HG02642 (cell line): ENCODE measurements around the gene P2RY8.
"Not testable (repeated sequence)": the region's sequence is repeated elsewhere in the genome, so short reads cannot be mapped to it uniquely, and the experiment has no call there.

Experiments used
- ATAC-seq: cut with Tn5 transposase; IDR thresholded peaks from one replicate; pipeline ENCODE4 v1.9.1; 2021; ENCODE audit warnings: mild to moderate bottlenecking; ENCODE audit not compliant: unreplicated experiment, poor library complexity

The P2RY8 gene, protein sequence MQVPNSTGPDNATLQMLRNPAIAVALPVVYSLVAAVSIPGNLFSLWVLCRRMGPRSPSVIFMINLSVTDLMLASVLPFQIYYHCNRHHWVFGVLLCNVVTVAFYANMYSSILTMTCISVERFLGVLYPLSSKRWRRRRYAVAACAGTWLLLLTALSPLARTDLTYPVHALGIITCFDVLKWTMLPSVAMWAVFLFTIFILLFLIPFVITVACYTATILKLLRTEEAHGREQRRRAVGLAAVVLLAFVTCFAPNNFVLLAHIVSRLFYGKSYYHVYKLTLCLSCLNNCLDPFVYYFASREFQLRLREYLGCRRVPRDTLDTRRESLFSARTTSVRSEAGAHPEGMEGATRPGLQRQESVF

DNA sequence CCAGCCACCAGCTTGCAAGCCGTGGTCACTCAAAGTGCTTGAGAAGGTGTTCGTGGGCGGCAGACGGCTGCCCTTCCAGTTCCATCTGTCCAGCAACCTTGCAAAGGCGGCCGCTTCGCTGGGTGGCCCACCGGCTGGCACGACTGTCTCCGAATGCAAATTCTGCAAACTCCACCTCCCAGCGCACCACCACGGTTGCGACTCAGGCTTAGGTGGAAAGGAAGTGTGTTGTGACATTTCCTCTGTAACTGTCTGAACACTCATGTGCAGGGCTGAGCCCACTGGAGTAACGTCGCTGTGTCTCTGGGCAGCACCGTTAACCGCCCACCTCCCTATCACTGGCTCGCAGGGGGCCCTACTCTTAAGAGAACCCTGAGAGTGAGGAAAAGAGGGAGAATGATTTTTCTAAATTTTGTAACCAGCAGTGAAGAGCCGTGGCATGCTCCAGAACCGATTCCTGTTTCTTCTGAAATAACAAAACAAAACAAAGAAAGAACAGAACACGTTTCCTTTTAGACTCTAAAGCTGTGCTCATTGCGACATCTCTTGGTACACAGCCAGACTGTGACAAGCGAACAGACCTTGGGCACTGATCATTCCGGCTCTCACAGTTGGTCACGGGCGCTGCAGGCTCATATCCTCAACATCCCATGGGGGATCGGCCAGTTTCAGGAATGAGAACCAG, at the start of gene P2RY8:
Gene P2RY8, minus strand, starts transcription at position 155 of the 685 bp plus-strand sequence. CDS start 70,627 bp downstream, outside the sequence.
- peak; percentile 64 for ATAC-seq

DNA sequence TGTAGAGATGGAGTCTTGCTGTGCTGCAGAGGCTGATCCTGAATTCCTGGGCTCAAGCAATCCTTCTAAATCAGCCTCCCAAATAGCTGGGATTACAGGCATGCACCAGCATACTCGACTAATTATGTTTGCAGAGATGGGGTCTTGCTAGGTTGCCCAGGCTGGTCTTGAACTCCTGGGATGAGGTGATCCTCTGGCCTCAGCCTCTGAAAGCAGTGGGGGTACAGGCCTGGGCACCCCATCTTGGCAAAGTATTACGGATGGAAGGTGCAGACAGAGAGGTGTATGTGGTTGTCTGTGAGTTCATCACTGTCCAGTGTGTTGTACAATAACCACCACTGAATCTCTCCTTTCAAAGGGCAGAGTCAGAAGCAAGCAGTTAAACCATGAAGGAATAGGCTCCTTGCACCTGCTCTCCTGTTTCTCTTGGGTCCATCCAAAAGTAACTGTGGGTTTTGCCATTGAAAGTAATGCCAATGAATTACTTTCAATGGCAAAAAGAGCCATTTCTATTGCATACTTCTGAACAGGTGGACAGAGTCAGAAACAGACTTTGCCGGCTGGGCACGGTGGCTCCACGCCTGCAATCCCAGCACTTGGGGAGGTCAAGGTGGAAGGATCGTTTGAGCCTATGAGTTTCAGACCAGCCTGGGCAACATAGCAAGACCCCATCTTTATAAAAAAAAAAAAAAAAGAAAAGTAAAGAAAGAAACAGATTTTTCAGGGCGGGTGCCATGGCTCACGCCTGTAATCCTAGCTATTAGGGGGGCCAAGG, 47.4 kb upstream of the P2RY8 start:
- no peak for ATAC-seq

DNA sequence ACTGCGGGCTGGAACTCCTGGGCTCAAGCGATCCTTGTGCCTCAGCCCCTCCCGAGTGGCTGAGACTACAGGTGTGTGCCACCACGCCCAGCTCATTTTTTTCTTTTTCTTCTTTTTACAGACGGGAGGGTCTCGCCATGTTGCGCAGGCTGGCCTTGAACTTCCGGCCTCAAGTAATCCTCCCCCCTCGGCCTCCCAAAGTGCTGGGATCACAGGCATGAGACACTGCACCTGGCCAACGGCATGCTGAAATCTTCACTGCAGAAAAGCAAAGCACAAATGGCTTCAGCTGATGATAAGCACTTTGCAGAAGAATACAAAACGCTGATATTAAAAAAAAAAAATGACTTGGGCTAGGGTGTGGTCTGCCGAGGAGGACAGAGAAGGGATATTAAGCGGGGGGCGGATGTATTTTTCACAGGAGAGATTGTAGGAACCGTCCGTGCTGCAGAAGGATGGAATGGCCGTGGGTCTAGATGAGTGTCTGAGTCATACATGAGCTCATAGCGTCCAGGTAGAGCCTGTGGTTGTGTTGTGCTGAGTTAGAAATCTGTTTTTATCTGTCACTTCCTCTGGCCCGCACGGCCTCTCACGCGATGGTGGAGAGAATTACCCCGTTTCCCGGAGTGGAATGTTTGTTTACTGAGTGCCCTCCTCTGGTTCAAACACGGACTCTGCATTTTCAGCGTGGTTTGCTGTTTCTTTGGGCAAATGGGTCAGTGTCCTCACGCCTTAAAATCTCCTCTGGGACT, 45.9 kb upstream of the P2RY8 start:
- ATAC-seq: peak; percentile 76

DNA sequence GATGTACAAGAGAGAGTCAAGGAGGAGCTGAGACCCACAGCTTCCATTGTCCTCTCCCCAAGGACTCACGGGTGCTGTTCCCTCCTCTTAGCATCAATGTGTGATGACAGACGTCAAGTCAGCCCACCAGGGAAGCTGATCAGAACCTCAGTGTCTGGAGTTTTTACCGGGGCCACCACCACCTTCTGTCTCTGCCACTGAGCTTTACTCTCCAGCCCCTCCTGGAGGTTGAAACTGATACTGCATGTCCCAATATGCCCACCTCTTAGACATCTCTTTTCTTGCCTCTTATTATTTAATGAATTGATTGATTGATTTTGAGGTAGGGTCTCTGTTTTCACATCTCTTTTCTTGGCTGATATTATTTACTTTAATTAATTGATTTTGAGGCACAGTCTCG, 44.1 kb upstream of the P2RY8 start:
- ATAC-seq: no peak

DNA sequence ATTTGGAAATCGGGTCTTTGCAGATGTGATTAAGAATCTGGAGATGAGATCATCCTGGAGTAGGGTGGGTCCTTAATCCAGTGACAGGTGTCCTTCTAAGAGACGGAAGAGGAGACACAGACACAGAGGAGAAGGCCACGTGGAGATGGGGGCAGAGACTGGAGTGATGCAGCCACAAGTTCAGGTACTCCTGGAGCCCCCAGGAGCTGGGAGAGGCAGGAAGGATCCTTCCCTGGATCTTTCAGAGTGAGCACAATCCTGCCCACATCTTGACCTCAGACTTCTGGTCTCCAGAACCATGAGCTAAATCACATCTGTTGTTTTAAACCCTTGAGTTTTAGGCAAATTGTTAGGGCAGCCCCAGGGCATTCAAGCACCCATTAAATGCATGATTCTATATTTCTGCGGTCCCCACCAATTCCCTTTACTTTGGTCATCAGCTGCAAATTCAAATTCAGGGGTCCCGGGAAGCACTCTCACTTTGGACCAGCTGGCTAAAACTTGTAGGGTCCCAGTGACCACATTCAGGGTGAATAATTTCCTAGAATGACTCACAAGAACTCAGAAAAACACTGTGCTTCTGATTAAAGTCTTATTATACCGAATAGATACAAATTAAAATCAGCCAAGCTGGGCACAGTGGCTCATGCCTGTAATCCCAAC, 41.7 kb upstream of the P2RY8 start:
- no peak for ATAC-seq

DNA sequence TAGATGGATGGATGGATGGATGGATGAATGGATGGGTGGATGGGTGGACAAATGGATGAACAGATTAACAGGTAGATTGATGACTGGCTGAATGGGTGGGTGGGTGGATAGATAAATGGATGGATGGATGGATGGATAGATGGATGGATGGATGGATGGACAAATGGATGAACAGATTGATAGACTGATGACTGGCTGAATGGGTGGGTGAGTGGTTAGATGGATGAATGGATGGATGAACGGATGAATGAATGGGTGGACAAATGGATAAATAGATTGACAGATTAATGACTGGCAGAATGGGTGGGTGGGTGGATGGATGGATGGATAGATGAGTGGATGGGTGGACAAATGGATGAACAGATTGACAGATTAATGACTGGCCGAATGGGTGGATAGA, 40.9 kb upstream of the P2RY8 start:
- ATAC-seq: no peak

DNA sequence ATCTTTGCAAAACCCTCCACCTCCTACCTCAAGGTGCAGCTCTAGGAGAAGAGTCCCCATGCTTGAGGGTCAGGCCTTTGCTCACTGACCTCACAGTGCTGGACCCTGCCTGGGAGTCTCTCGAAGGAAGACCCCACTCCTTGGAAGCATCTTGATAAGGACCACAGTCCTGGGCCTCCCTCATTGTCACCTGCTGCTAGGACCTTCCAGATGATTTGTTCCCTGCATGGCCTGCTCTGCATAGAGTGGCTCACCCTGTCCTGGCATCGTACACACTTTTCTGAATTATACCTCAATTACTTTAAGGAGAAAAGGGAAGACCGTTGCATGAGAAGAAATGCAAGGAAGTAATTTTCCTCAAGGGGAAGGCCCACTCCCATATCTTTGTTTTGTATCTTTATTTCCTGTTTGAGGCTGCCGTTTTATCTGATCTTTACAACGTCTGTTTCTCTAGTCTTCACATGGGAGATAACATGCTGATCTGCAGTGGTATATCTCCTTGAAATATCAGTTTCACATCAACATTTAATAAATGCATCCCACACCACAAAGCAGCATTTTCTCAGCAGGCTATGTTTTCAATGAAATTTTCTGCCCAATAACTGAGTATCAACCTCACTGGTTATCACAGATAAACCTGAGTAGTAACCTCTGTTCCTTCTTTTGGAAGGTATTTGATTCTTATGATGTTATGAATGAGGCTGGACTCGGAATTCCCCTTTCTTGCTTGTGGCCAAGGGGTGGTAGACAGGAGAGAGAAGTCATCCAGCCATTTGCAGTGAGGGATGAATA, 39.4 kb upstream of the P2RY8 start:
- ATAC-seq: no peak

DNA sequence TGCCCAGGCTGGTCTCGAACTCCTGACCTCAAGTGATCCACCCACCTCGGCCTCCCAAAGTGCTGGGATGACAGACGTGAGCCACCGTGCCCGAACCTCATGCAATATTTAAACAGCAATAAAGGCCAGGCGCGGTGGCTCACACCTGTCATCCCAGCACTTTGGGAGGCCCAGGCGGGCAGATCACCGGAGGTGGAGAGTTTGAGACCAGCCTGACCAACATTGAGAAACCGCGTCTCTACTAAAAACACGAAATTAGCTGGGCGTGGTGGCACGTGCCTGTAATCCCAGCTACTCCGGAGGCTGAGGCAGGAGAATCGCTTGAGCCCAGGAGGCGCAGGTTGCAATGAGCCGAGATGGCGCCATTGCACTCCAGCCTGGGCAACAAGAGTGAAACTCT, 37.2 kb upstream of the P2RY8 start:
- ATAC-seq: not testable (repeated sequence)

DNA sequence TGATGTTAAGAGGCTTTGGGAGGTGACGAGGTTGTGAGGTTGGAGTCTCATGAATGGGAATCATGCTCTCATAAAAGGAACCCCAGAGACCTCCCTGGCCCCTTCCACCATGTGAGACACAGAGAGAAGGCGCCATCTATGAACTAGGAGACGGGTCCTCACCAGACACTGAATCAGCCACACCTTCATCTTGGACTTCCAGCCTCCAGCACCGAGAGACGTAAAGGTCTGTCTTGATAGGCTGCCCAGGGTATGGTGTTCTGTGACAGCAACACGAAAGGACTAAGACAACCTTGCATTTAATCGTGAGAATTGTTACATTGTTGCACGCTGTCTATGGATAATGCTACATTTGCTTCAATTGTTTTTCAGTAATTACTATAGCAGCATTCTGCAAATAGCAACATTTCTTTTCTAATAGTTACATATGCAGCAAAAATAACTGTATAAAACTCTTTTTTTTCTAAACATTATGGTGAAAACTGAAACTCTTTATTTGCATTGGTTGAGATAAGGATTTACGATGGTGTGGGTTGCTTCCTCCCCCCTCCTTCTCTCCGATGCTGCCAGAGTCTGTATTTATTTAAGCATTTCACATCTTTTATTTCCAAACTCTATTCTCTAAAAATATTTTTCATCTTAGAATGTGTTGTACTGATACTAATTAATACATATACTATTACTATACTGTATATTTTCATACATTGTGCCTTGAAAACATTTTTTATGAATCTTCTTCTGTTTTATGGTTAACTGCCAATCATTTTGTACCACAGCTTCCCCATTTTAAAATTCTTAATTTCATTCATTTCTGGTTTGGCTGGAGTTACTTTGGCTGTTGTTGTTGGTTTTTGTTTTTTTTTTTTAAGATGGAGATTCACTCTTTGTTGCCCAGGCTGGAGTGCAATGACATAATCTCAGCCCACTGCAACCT, 28.0 kb upstream of the P2RY8 start:
- ATAC-seq: no peak

DNA sequence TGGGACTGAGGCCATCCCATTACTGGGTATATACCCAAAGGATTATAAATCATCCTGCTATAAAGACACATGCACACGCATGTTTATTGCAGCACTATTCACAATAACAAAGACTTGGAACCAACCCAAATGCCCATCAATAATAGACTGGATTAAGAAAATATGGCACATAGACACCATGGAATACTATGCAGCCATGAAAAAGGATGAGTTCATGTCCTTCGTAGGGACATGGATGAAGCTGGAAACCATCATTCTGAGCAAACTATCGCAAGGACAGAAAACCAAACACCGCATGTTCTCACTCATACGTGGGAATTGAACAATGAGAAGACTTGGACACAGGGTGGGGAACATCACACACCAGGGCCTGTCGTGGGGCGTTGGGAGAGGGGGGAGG, 27.1 kb upstream of the P2RY8 start:
- not testable (repeated sequence) for ATAC-seq

DNA sequence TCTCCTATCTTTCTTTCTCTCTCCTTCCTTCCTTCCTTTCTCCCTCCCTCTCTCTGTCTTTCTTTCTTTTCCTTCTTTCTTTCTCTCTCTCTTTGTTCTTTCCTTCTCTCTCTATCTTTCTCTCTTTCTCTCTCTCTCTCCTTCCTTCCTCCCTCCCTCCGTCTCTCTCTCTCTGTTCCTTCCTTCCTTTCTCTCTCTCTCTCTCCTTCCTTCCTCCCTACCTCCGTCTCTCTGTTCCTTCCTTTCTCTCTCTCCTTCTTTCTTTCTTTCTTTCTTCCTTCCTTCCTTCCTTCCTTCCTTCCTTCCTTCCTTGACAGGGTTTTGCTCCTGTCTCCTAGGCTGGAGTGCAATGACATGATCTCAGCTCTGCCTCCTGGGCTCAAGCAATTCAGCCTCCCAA, 24.2 kb upstream of the P2RY8 start:
- ATAC-seq: no peak

DNA sequence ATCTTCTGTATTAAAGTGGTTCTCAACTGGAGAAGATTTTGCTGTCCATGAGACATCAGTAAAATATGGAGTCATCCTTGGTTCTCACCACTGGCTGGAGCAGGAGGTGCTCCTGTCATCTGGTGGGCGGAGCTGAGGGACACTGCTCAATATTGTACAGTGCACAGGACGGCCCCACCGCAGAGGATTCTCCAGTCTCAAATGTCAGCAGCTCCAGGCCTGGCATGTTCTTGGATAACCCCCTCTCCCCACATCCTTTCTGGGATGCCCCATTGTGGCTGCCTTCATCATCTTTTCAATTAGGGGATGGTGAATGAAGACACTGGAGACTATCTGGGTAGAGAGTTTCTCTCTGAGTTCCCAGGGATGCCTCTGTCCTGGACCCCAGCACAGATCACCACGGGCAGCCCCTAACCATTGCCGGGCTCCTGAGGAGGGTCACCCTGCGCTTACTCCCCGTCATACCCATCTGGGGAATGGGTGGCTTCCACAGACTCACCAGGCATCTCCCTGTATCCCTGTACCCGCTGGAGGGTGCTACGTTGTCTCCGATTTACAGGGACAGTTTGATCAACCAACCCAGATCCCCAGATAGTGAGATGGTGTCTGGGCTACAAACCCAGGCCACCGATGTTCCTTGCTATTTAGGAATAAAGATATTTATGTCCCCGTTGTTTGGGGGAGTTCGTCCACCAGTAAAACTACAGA, 21.9 kb upstream of the P2RY8 start:
- ATAC-seq: no peak

DNA sequence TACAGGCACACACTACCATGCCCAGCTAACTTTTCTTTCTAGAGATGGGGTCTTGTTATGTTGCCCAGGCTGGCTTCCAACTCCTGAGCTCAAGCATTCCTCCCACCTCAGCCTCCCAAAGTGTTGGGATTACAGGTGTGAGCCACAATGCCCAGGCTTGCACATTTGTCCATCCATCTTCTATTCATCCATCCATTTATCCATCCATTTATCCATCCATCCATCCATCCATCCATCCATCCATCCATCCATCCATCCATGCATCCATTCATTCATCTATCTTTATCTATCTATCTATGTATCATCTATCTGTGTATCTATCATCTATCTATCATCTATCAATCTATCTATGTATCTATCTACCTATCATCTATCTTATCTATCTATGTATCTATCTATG, 20.5 kb upstream of the P2RY8 start:
- not testable (repeated sequence) for ATAC-seq

DNA sequence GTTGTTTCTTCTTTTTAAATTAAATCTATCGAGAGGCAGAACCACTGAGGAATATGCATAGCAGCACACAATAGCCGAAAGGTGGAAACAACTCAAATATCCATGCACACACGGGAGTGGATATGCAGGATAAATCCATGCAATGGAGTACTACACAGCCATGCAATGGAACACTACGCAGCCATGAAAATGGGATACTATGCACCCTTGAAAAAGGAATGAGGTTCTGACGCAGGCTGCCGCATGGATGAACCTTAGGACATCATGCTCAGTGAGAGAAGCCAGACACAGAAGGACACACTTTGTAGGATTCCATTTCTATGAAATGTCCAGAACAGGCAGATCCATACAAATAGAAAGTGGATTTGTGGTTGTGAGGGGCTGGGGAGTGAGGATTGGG, 18.4 kb upstream of the P2RY8 start:
- no peak for ATAC-seq

DNA sequence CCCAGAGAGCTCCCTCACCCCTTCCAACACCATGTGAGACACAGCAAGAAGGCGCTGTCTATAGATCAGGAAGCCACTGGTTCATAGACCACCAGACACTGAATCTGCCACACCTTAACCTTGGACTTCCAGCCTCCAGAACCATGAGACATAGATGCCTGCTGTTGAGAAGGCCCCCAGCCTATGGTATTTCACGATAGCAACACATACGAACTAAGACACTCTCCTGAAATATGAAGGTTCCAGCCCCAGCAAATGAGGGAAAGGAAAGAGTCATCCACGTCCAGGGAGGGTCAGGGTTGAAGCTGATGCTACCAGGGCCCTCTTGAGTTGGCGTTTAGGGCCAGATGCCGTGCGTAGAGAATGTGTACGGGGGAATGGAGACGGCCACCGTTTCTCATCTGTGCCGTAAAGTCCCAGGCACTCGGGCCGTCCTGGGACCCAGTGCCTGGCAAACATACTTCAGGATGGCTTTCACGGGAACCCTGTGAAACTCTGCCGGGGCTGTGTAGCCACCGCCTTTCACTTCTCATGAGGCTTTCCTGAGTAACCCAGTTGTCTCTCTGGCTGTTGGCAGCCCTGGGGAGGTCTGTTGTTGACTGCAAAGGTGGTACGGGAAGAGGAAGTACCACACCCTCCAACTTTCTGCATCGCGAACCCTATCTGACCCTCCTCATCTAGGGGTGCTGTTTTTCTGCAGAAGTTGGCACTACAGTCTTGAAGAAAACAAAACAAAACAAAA, 17.7 kb upstream of the P2RY8 start:
- ATAC-seq: no peak

DNA sequence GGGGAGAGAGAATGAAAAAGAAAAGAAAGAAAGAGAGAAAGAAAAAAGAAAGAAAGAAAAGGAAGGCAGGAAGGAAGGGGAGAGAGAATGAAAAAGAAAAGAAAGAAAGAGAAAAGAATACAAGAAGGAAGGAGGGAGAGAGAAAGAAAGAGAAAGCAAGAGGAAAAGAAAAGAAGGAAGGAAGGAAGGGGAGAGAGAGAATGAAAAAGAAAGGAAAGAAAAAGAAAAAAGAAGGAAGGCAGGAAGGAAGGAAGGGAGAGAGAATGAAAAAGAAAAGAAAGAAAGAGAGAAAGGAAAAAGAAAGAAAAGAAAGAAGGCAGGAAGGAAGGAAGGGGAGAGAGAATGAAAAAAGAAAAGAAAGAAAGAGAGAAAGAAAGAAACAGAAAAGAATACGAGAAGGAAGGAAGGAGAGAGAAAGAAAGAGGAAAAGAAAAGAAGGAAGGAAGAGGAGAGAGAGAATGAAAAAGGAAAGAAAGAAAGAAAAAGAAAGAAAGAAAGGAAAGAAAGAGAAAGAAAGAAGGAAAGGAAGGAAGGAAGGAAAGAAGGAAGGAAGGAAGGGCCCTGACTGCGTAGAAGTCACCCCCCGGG, 15.1 kb upstream of the P2RY8 start:
- ATAC-seq: no peak
